IMR-90 (cell line): ENCODE measurements around the gene KLLN. TPM values are rescaled to one million over a fixed set of nuclear protein-coding genes. Genes with fewer than 3 reads are reported as not detected.
"Not testable (repeated sequence)": the region's sequence is repeated elsewhere in the genome, so short reads cannot be mapped to it uniquely, and the experiment has no call there.

Experiments
- ATAC-seq: fragments of 200-7000 bp; cut with Tn5 transposase; 2 replicates; pipeline ENCODE4 v1.9.1; 2020; ENCODE audit warnings: low read depth, mild to moderate bottlenecking, moderate library complexity
- BruUV-seq: library from RNA; stranded (reverse); fragments of 400-500 nt; replicated peaks from 2 replicates; lab custom pipeline; 2021; lab: Mats Ljungman, UMichigan
- CTCF ChIA-PET: fragments of 300-600 bp; formaldehyde crosslinking; extraction: SDS; loops from one replicate; lab custom pipeline; 2021; ENCODE audit warnings: antibody characterized with exemption; lab: Yijun Ruan, JAX
- POLR2A ChIA-PET: fragments of 300-600 bp; sonication (Branson Sonifier 250); formaldehyde crosslinking; loops from one replicate; lab custom pipeline; 2022; ENCODE audit warnings: antibody characterized with exemption; ENCODE audit not compliant: unreplicated experiment; lab: Charles Lee
- DNase-seq: peaks from one replicate; pipeline ENCODE4 v3.0.0; 2013
- H2AFZ ChIP-seq: replicated peaks from 2 replicates; pipeline ENCODE3; 2013; ENCODE audit warnings: low read length, mild to moderate bottlenecking; ENCODE audit not compliant: poor library complexity
- H2AK5ac ChIP-seq: 2 replicates; pipeline ENCODE4 v1.6.1; 2013; ENCODE audit warnings: low read depth, low read length, inconsistent platforms
- H2AK9ac ChIP-seq: replicated peaks from 2 replicates; pipeline ENCODE3; 2013; ENCODE audit warnings: mild to moderate bottlenecking, low read depth, low read length, moderate library complexity; ENCODE audit not compliant: poor library complexity
- H2BK120ac ChIP-seq: 2 replicates; pipeline ENCODE4 v1.6.1; 2013; ENCODE audit warnings: low read depth, low read length, inconsistent platforms
- H2BK15ac ChIP-seq: 3 replicates; pipeline ENCODE4 v1.6.1; 2013; ENCODE audit warnings: low read depth, low read length, inconsistent platforms
- H2BK20ac ChIP-seq: 2 replicates; pipeline ENCODE4 v1.6.1; 2013; ENCODE audit warnings: low read depth, mild to moderate bottlenecking, inconsistent platforms, low read length, moderate library complexity
- H2BK5ac ChIP-seq: 2 replicates; pipeline ENCODE4 v1.6.1; 2013; ENCODE audit warnings: mild to moderate bottlenecking, low read depth, low read length, inconsistent platforms; ENCODE audit not compliant: poor library complexity, severe bottlenecking
- H3K14ac ChIP-seq: replicated peaks from 2 replicates; pipeline ENCODE4 v1.6.1; 2013; ENCODE audit warnings: low read depth, low read length, inconsistent platforms
- H3K18ac ChIP-seq: 2 replicates; pipeline ENCODE4 v1.6.1; 2013; ENCODE audit warnings: low read depth, low read length, control low read depth
- H3K23ac ChIP-seq: 2 replicates; pipeline ENCODE4 v1.6.1; 2013; ENCODE audit warnings: low read depth, low read length, inconsistent platforms
- H3K27ac ChIP-seq: 2 replicates; pipeline ENCODE4 v1.5.1; 2013; ENCODE audit warnings: mild to moderate bottlenecking, control low read depth, low read length; ENCODE audit not compliant: insufficient read depth
- H3K27me3 ChIP-seq: 2 replicates; pipeline ENCODE4 v1.6.1; 2013; ENCODE audit warnings: low read length; ENCODE audit not compliant: control insufficient read depth, insufficient read depth
- H3K36me3 ChIP-seq: 2 replicates; pipeline ENCODE4 v1.6.1; 2013; ENCODE audit warnings: low read length, mixed read lengths; ENCODE audit not compliant: control insufficient read depth, insufficient read depth
- H3K4ac ChIP-seq: 2 replicates; pipeline ENCODE4 v1.6.1; 2013; ENCODE audit warnings: low read depth, low read length, inconsistent platforms
- H3K4me1 ChIP-seq: 2 replicates; pipeline ENCODE4 v1.6.1; 2013; ENCODE audit warnings: low read length, mixed read lengths; ENCODE audit not compliant: control insufficient read depth, insufficient read depth
- H3K4me2 ChIP-seq: 2 replicates; pipeline ENCODE4 v1.6.1; 2013; ENCODE audit warnings: low read depth, mild to moderate bottlenecking, control low read depth, low read length, moderate library complexity
- H3K4me3 ChIP-seq: 2 replicates; pipeline ENCODE4 v1.5.1; 2013; ENCODE audit warnings: low read depth, mild to moderate bottlenecking, control low read depth, low read length, moderate library complexity; ENCODE audit not compliant: insufficient read depth
- H3K56ac ChIP-seq: 2 replicates; pipeline ENCODE4 v1.6.1; 2013; ENCODE audit warnings: low read length, inconsistent platforms; ENCODE audit not compliant: insufficient read depth; ENCODE audit errors: extremely low read depth
- H3K79me1 ChIP-seq, 2 experiments: 2 replicates each; pipeline ENCODE4 v1.6.1; 2013; ENCODE audit warnings: low read length in 2 of 2, inconsistent platforms in 1 of 2, low read depth in 1 of 2
- H3K9ac ChIP-seq: 2 replicates; pipeline ENCODE4 v1.6.1; 2013; ENCODE audit warnings: low read depth, low read length, control low read depth
- H3K9me1 ChIP-seq: 2 replicates; pipeline ENCODE4 v1.6.1; 2013; ENCODE audit warnings: low read length, inconsistent platforms; ENCODE audit not compliant: insufficient read depth
- H3K9me3 ChIP-seq: 2 replicates; pipeline ENCODE4 v1.6.1; 2013; ENCODE audit warnings: low read length; ENCODE audit not compliant: control insufficient read depth, insufficient read depth
- H4K20me1 ChIP-seq: 2 replicates; pipeline ENCODE4 v1.6.1; 2013; ENCODE audit warnings: low read length, inconsistent platforms; ENCODE audit not compliant: insufficient read depth
- H4K5ac ChIP-seq: 2 replicates; pipeline ENCODE4 v1.6.1; 2013; ENCODE audit warnings: mild to moderate bottlenecking, low read depth, low read length, control low read depth
- H4K8ac ChIP-seq, 2 experiments: 2 replicates each; pipeline ENCODE4 v1.6.1; 2013; ENCODE audit warnings: low read depth in 2 of 2, low read length in 2 of 2, control low read depth in 1 of 2, inconsistent platforms in 1 of 2
- H4K91ac ChIP-seq: 2 replicates; pipeline ENCODE4 v1.6.1; 2013; ENCODE audit warnings: low read depth, low read length, inconsistent platforms; ENCODE audit not compliant: insufficient read depth
- WGBS, 2 experiments: methylation state at CpG; one replicate each; pipeline versions ENCODE4 v1.1.5 to v1.1.7; 2013; ENCODE audit warnings: missing lambda C conversion rate in 2 of 2; ENCODE audit not compliant: insufficient read length in 1 of 2; ENCODE audit errors: extremely low coverage in 2 of 2; 5-methylcytosine and 5-hydroxymethylcytosine counted together
- dilution Hi-C: fragments of 300-500 bp; cut with HindIII; formaldehyde crosslinking; loops from one replicate; pipeline ENCODE4 v1.14.3; 2018; ENCODE audit warnings: low sequenced_read_pairs; ENCODE audit not compliant: unreplicated experiment
- in situ Hi-C: fragments of 300-500 bp; cut with MboI; formaldehyde crosslinking; loops from 3 replicates; pipeline ENCODE4 v1.14.3; 2019; ENCODE audit warnings: low sequenced_read_pairs, inconsistent platforms, mixed read lengths
- intact Hi-C: fragments of 100-400 bp; cut with micrococcal nuclease; formaldehyde crosslinking; loops from 2 replicates; pipeline ENCODE4 v1.10.0; 2022
- polyA plus RNA-seq, 3 experiments: library from polyadenylated mRNA; depleted of rRNA; stranded (reverse); fragments of >200 nt; gene quantifications; 2 replicates each; pipeline ENCODE4 v1.2.3, GENCODE V29; 2012; ENCODE audit warnings: low replicate concordance in 1 of 3
- total RNA-seq: library from RNA; depleted of rRNA; stranded (reverse); fragments of >200 nt; gene quantifications from 2 replicates; pipeline ENCODE4 v1.2.3, GENCODE V29; 2012

KLLN gene
- total and polyA plus RNA-seq, 2 of the 4 experiments (the other 2 are of a cell fraction) = 0.36 TPM

DNA sequence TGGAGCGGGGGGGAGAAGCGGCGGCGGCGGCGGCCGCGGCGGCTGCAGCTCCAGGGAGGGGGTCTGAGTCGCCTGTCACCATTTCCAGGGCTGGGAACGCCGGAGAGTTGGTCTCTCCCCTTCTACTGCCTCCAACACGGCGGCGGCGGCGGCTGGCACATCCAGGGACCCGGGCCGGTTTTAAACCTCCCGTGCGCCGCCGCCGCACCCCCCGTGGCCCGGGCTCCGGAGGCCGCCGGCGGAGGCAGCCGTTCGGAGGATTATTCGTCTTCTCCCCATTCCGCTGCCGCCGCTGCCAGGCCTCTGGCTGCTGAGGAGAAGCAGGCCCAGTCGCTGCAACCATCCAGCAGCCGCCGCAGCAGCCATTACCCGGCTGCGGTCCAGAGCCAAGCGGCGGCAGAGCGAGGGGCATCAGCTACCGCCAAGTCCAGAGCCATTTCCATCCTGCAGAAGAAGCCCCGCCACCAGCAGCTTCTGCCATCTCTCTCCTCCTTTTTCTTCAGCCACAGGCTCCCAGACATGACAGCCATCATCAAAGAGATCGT lies 690 bp upstream of the KLLN start:
- ATAC-seq, H3K27me3 ChIP-seq, BruUV-seq, H3K9me1 ChIP-seq, DNase-seq, H3K36me3 ChIP-seq, dilution Hi-C loops, H3K79me1 ChIP-seq, H3K9me3 ChIP-seq, POLR2A ChIA-PET, H3K4me1 ChIP-seq: not testable (repeated sequence)
- Histone ChIP-seq H3K18ac (peak overlapping the region; percentile 79), H3K23ac (peak overlapping the region; percentile 94), H3K14ac (peak overlapping the region; percentile 94), H2BK120ac (peak overlapping the region; percentile 23; the same call in 1 of the 2 replicates), H3K56ac (peak overlapping the region; percentile 98), H4K8ac (peak overlapping the region; percentile 4 to 61; a peak in 2 of 4 replicates), H3K9ac (peak overlapping the region; percentile 100), H2AK9ac (peak overlapping the region; percentile 18), H3K27ac (peak overlapping the region; percentile 91), H3K4ac (peak overlapping the region; percentile 44), H2AK5ac (peak overlapping the region; percentile 16; the same call in 1 of the 2 replicates), H3K4me3 (peak overlapping the region; percentile 73), H2BK5ac (peak overlapping the region; percentile 91), H3K4me2 (peak overlapping the region; percentile 97; the same call in 1 of the 2 replicates), H2BK20ac (peak overlapping the region; percentile 2; the same call in 1 of the 2 replicates), H2AFZ (peak overlapping the region; percentile 65), H2BK15ac (0 out of 3 replicates have a peak overlapping the region, but pooled peaks have one; percentile 4), H4K5ac (peak overlapping the region; percentile 69; the same call in 1 of the 2 replicates), H4K91ac (peak overlapping the region; percentile 54), H4K20me1 (peaks cover 39% of the 10 kb centered on the region; the same call in 1 of the 2 replicates)
- intact Hi-C loops (loop anchor here (1.0 to 10.0 kb wide), 8 partner anchors 73 to 525 kb away; no protein-coding TSS in a partner anchor), in situ Hi-C loops (loop anchor here (5.0 kb wide), 1 partner anchor 523 kb away; no protein-coding TSS in a partner anchor)
- WGBS, 2 experiments = 3% methylated on average over 7 of the region's 47 CpGs; no CpG with 5 or more reads in 1 of the 2 experiments
- CTCF ChIA-PET = interaction anchor here (0.6 kb wide), 1 partner anchor 702 kb away, joined by 3 read pairs; no protein-coding TSS in a partner anchor
